Measurements from ENCODE around the gene PSMC3.
A peak's percentile ranks its signal among the peaks of the same experiment; 100 is the strongest.

Gene PSMC3

GRCh38 chr11:47426062-47426956 is at the start of gene PSMC3:
Gene PSMC3 (minus strand): TSS chr11:47426439. CDS start chr11:47426279, 160 bp downstream.
- peak; percentile 97 to 99 (median 98) for DNase-seq

DNA sequence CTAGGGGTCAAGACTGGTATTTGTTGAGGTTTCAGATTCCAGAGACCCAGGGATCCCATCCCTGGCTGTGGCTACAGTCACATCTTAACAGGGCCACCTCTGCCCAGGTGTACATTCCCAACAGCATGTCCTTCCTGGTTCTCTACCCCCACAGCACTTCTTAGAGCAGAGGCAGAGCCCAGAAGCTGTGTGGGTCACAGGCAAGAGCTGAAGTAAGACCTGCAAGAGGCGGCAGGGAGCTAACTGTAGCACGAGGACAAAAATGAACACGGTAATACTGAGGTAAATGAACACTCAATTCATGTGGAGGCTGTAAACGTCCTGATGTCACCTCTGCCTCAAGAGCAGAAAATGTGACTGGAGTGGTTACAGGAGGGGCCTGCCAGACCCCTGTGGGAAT is 44.4 kb upstream of the PSMC3 start:
- DNase-seq = no peak

DNA sequence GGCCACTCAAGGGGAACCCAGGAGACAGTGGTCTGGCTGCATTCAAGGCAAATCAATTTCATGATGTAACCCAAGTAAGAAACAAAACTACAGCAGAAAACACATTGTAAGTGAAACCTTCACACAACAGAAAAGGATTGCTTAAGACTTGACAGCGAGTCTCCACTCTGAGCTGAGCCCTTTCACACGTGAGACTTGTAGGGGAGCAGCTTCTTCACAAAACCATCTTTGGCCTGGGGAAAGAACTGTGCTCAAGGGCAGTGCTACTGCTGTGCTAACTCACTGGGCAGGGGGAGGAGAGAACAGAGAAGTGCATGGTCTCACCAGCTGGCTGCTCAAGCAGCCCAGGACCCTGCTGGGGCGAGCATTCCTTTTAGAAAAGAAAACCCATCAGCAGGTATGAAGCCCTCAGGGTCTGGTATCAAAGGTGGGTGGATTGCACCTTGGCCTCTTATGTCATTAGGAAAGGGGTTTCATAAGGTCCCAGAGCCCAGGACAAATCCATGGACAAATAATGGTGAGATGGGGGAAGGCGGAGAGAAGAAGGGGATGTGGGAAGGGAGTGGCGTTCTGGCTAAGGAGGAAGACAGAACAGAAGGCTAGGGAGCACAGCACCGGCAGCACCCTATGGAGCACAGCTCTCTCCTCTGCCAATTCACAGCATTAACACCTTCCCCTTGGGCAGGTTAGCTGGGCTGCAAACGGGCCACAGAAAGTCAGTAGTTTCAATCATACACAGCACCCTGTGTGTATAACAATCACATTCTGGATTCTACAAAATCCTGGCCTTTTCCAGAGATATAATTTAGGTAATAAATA is 43.3 kb upstream of the PSMC3 start:
- DNase-seq = no peak

DNA sequence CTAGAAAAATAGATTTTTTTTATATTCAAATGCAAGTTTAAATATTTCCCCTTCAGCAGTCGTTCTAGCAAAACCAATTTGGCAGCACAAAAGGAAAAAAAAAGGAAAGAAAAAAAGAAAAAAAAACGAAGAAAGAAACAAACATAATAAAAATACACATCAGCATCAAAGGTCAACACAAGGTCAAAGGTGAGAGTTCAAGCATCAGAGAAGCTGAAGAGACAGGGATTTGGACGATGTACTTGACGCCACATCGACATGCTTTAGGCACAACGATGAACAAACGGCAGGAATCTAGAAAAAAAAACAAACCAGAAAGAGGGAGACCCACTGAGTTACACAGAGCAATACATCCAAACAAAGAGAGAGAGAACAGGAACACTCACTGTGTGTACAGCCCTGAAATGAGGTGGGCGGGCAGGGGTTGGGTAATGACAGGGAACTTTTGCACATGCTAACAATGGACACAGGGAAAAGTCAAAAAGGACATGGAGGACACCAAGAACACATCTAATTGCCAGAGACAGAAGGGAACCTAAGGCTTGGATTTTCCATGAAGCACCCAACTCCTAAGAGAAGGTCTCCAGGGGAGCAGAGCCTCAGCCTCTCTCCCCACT is 42.5 kb upstream of the PSMC3 start:
- DNase-seq = no peak

DNA sequence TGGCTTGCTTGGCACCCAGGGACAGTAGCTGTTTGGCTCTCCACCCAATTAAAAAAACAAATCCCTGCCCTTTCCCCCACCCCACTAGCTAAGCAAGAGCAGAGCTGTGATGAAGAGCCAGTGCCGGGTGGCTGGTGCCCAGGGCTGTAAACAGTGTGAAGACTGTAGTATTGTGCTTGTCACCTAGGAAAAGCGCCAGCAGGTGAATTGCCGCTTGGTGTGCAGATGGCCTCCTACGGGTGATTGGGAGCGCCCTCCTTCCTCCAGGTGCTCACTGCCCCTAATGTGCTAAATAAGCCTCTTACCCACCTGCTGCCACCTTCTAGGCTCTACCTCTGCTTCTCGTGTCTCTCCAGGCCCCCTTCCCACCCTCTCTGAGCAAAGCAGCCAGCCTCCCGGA is 41.1 kb upstream of the PSMC3 start:
- no peak for DNase-seq

- no peak for DNase-seq
Measured at GRCh38 chr11:47466701-47467250, 40.5 kb upstream of the PSMC3 start.

DNA sequence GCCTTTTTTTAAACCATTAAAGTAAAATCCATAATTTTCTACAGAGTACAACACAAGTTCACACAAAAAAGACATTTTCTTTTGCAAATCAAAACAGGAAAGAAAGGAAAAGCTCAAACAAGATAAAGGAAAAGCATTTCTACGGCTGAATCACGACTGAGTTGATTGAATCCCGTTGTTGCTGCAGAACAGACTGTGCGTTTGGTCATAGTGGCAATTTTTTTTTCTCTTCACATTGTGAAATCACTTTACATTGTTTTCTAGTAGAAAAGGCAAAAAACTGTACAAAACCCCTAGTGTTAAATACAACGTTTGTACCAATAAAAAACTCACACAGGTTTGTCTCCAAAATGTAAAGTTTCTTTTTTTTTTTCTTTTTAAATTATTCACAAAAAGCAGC is 40.0 kb upstream of the PSMC3 start:
- DNase-seq = no peak

DNA sequence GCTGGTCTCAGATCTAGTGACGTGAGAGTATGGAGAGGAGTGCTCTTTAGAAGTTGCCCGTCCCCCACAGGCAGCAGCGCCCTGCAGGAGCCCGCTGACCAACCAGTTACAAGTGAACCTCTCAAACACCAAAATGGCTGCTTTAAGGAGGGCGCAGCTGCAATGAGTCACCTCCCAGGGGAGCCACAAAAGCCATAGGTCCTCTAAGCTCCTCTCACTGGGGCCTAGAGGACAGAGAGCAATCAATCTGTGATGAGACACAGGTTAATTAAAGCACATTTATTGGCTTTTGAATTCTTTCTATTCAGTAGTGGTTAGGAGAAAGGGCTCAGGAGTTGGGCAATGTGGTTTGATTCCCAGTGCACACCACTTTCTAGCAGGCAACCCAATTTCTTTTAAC is 38.2 kb upstream of the PSMC3 start:
- no peak for DNase-seq

DNA sequence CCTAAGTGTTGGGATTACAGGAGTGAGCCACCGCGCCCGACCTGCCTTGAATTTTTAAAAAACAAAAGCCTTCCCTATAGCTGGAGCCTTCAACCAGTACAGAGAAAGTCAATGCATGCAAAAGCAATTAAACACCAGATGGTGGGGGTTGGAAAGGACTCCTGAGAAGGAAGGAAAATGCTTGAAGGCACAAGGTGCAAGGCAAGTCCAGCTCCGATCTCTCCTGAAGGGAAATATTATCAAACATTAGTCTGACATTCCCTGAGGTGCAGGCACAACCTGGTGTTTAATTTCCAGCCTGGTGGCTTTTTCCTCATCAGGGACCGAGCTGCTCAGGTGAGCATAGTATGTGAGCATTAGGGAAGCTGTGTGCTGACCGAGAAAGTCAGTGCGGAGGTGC is 35.6 kb upstream of the PSMC3 start:
- no peak for DNase-seq

DNA sequence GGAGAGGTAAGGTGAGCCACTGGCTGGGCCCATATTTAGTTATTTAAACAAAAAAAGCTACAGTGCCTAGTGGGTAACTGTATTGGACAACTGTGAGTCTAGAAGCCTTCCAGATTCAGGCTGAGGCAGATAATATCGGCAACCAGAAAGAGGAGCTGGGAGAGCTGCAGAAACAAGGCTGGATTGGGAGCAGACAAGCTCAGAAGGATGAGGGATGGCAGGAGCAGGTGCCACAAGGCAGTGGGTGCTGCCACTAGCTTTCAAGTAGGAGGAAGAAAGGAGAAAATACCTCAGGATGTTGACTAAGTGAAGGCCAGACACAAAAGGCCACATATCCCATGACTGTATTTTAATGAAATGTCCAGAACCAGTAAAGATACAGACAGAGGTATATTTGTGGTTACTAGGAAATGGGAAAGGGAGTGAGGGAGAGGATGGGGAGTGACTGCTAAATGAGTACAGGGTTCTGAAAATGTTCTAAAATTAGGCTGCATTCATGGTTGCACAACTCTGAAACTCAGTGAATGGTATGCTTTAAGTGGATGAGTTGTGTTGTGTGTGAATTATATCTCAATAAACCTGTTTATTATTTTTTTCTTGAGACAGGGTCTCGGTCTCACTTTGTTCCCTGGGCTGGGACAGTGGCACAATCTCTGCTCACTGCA is 34.5 kb upstream of the PSMC3 start:
- DNase-seq = no peak

GRCh38 chr11:47454258-47454671 is 28.0 kb upstream of the PSMC3 start:
- peak in 2 of 4 experiments; percentile 25 to 39 for DNase-seq

DNA sequence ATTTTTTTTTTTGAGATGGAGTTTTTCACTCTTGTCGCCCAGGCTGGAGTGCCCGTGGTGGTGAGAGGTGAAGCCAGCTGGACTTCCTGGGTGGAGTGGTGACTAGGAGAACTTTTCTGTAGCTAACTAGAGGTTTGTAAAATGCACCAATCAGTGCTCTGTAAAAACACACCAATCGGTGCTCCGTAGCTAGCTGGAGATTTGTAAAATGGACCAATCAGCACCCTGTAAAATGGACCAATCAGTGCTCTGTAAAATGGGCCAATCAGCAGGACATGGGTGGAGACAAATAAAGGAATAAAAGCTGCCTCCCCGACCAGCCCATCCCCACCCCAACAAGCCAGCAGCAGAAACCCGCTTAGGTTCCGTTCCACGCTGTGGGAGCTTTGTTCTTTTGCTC is 27.1 kb upstream of the PSMC3 start:
- DNase-seq = no peak

DNA sequence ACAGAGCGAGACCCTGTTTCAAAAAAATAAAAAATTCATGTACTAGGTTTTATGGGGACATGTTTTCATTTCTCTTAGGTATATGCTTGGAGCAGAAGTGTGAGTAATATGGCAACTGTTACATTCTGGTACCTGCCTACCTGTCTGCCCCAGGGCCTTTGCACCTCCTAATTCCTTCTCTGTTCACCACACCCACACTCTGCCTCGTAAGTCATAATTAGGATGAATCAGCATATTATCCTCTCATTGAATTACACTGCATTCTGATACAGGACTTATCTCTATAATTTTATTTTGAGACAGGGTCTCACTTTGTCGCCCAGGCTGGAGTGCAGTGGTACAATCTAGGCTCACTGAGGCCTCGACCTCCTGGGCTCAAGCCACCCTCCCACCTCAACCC is 25.8 kb upstream of the PSMC3 start:
- no peak for DNase-seq

DNA sequence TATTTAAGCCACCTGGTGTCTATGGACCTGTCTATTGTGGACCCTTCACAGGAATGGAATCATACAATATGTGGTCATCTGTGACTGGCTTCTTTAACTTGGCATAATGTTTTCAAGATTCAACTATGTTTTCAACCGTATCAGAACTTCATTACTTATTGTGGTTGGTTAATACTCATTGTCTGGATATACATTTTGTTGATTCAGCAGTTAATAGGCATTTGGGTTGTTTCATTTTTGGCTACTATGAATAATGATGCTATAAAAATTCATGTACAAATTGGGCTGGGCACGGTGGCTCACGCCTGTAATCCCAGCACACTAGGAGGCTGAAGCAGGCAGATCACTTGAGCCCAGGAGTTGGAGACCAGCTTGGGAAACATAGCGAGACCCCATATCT is 25.2 kb upstream of the PSMC3 start:
- no peak for DNase-seq

DNA sequence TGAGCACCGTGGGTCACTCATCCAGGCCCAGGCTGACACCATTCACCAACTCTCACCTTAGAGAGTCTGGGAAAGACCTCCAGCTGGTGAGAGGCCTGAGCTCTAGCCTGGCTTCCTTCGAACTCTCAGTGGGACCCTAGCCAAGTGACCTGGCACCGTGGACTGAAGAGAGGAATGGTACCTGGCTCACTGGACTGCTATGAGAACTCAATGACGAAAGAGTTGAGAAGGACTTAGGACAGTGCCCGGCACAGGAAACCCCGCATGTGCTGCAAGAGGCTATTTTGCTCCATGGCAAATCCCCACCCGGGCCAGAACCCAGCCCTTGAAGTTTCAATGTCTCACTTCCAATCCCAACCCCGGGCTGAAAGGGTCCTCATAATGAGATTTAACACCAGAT is 23.3 kb upstream of the PSMC3 start:
- DNase-seq = no peak

DNA sequence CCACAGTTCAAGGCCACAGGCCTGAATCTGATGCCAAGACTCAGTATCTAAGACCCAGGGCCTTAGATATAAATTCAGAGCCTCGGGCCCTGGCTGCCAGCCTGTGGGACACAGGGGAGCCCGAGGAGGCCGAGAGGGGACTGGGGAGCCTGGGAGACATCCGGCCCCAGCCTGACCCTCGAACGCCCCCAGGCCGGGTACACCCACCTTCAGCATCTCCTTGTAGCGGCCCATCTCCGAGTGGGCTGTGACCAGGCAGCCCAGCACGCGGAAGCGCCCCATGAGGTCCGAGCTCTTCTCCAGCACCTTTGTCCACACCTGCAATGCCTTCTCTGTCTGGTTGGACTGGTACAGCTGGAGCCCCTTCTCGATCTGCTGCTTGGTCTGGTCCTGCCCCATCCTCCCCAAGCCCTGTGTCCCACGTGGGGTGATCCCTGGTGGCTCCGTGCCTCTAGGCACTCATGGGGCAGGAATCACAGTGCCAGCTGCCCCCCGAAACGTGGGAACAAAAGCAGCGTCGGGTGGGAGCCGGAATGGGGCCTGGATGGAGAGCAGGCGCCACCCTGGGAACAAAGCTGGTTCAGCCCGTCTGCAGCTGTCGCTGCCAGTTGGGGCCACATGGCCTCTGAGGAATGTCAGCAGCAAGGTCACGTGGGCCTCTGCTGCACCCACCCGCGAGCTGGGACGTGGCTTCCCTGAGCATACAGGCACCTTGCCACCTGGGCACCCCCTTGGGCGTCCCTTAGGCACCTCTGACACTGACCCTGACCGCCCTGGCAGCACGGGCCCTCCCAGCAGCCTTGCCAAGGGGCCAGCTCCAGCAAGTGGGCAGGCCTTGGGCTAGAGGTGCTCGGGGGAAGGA is 22.6 kb upstream of the PSMC3 start, which contains the start of gene RAPSN:
RAPSN (minus strand) TSS at position 571 of the 862 bp plus-strand sequence; CDS start at position 399, 172 bp downstream.
- no peak for DNase-seq

- DNase-seq = no peak
Measured at GRCh38 chr11:47447906-47448305, 21.7 kb upstream of the PSMC3 start.

DNA sequence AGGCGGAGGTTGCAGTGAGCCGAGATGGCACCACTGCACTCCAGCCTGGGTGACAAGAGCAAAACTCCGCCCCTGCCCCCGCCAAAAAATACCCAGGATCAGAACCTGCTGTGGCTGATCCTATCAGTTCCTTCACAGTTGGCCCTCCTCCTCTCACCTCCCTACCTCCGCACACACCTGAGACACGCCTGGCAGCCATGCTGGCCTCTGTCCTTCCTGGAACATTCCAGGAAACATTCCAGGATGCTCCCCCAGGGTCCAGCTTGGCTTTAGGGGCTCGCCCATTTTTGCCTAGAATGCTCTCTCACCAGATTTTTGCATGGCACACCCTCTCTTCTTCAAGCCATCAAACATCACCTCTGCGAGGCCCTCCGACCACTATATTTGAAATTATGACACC is 20.6 kb upstream of the PSMC3 start:
- DNase-seq = no peak

DNA sequence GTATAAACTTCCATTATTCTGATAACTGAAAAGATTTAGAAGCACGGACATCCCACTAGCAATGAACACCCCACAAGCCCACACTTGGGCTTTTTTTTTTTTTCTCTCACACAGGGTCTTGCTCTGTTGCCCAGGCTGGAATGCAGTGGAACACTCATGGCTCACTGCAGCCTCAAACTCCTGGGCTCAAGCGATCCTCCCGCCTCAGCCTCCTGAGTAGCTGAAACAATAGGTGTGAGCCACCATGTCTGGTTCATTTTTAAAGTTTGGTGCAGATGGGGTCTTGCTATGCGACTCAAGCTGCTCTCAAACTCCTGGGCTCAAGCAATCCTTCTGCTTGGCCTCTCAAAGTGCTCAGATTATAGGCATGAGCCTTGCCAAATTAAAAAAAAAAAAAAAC is 19.6 kb upstream of the PSMC3 start:
- no peak for DNase-seq

- no peak for DNase-seq
Measured at GRCh38 chr11:47443817-47444216, 17.6 kb upstream of the PSMC3 start.

DNA sequence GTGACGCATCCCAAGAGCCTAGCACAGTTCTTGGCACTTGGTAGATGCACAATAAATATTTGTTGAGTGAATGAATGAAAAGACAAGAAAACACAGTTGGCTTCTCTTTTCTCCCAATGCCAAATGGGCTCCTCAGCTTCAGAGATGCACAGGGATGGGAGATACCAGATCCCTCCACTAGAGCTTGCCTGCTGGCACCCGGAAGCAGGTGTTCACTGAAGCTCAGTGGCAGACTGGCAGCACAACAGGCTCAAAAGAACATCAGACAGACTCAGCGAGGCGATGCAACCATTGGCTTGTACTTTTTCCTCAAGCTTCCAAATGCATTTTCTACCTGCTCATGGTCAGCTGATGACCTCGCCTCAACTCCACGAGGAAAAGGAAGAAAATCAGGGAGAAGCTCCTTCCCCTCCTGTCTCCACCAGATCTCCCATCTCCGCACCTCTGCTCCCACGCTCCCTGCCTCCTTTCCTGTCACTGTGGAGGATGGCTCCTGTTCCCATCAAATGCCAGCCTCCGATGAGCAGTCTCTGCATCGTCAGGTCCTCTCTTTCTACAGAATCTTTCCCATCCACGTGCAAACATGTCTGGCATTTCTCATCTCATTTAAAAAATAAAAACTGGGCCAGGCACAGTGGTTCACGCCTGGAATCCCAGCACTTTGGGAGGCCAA is 16.9 kb upstream of the PSMC3 start:
- no peak for DNase-seq

Measured in activated CD4-positive, CD25-positive, alpha-beta regulatory T cell (primary cell).